ENCODE data around the gene CD226.

CD226 gene

DNA sequence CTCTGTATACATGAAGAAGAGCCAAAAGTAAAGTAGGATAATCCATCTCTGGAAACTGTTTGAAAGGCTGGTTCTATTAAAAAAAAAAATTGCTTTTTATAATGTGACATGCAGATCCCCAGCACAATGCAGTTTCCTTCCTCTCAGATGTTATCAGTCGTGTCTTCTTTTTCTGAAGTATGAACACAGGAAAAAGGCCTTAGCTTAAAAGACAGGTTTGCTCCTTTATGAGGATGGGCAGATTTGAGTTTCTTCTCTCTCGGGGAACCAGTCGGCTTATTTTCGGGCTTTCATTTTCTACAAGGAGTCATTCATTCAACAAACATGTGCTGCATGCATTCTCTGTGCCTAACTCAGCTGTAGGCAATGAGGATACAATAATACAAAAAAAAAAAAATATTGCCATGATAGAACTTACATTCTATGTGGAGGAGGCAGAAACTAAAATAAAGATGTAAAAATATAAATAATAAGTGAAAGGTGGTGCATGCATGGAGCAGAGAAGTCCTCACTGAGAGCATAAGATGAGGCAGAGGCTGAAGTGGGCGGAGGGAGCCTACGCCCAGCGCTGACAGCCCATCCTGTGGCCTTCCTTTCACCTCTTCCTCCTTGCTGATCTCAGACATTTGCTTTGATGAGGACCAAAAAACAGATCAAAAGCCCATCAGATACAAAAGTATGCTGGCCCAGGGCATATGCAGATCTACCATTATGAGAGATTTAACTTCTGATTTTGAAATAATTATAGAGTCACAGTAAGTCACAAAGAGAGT is at the start of gene CD226:
TSS of gene CD226 (minus strand) at position 513 of the 773 bp plus-strand sequence. CDS start at position 46, 467 bp downstream.
- peak; percentile 30; the same call in 1 of the 3 replicates for ATAC-seq
- TF ChIP-seq CSDC2 (CRISPR knock-in tag; IDR thresholded peaks at IDR 0.05), result no peak
- no peak for TF ChIP-seq RARB (CRISPR knock-in tag; IDR thresholded peaks at IDR 0.05)
- no peak for TF ChIP-seq PATZ1 (CRISPR knock-in tag; IDR thresholded peaks at IDR 0.05; ENCODE audit: borderline replicate concordance)
- TF ChIP-seq BACH2 (CRISPR knock-in tag; IDR thresholded peaks at IDR 0.05; ENCODE audit: borderline replicate concordance), result no peak
- TF ChIP-seq, protein P1, sequence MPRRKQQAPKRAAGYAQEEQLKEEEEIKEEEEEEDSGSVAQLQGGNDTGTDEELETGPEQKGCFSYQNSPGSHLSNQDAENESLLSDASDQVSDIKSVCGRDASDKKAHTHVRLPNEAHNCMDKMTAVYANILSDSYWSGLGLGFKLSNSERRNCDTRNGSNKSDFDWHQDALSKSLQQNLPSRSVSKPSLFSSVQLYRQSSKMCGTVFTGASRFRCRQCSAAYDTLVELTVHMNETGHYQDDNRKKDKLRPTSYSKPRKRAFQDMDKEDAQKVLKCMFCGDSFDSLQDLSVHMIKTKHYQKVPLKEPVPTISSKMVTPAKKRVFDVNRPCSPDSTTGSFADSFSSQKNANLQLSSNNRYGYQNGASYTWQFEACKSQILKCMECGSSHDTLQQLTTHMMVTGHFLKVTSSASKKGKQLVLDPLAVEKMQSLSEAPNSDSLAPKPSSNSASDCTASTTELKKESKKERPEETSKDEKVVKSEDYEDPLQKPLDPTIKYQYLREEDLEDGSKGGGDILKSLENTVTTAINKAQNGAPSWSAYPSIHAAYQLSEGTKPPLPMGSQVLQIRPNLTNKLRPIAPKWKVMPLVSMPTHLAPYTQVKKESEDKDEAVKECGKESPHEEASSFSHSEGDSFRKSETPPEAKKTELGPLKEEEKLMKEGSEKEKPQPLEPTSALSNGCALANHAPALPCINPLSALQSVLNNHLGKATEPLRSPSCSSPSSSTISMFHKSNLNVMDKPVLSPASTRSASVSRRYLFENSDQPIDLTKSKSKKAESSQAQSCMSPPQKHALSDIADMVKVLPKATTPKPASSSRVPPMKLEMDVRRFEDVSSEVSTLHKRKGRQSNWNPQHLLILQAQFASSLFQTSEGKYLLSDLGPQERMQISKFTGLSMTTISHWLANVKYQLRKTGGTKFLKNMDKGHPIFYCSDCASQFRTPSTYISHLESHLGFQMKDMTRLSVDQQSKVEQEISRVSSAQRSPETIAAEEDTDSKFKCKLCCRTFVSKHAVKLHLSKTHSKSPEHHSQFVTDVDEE (CRISPR knock-in tag; IDR thresholded peaks at IDR 0.05), result no peak
- no peak for TF ChIP-seq GLIS3 (CRISPR knock-in tag; IDR thresholded peaks at IDR 0.05)
- no peak for TF ChIP-seq ZNF8 (CRISPR knock-in tag; IDR thresholded peaks at IDR 0.05)
- no peak for TF ChIP-seq ZNF70 (CRISPR knock-in tag; IDR thresholded peaks at IDR 0.05)
- no peak for TF ChIP-seq ESRRG (CRISPR knock-in tag; IDR thresholded peaks at IDR 0.05)
- no peak for TF ChIP-seq OSR1 (CRISPR knock-in tag; IDR thresholded peaks at IDR 0.05)
- TF ChIP-seq ISL1 (CRISPR knock-in tag; IDR thresholded peaks at IDR 0.05), result no peak
- no peak for TF ChIP-seq CREB5 (CRISPR knock-in tag; IDR thresholded peaks at IDR 0.05; ENCODE audit: low read depth)

- no peak for TF ChIP-seq POU6F1 (CRISPR knock-in tag; IDR thresholded peaks at IDR 0.05; ENCODE audit: borderline replicate concordance, low read depth)
- TF ChIP-seq BACH2 (CRISPR knock-in tag; IDR thresholded peaks at IDR 0.05; ENCODE audit: borderline replicate concordance), result no peak
- no peak for TF ChIP-seq ZFP3 (CRISPR knock-in tag; IDR thresholded peaks at IDR 0.05)
- TF ChIP-seq TOX (CRISPR knock-in tag; IDR thresholded peaks at IDR 0.05; ENCODE audit: borderline replicate concordance), result no peak
- TF ChIP-seq OSR1 (CRISPR knock-in tag; IDR thresholded peaks at IDR 0.05), result no peak
- no peak for TF ChIP-seq GLIS3 (CRISPR knock-in tag; IDR thresholded peaks at IDR 0.05)
- no peak for TF ChIP-seq CSDC2 (CRISPR knock-in tag; IDR thresholded peaks at IDR 0.05)
- TF ChIP-seq ISL1 (CRISPR knock-in tag; IDR thresholded peaks at IDR 0.05), result no peak
- ATAC-seq, result no peak
Observed at GRCh38 chr18:69996951-69997798, 49.5 kb upstream of the CD226 start.

DNA sequence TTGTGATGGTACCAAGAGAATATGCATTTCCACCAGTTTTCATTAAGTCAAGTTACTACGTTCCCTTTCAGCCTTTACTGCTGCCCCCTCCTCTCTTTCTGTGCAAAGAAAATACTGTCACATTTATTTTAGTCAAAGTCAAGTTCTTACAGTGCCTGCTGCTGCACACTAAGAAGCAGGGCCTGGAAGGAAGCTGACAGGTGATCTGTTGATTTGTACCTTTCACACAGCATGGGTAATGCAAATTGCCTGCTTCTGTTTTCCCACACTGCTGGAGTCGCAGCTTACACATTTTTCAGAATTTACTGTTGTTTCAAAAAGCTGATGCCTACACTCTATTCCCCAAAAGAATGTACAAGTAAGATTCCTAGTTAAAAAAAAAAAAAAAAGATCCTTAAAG is 48.7 kb upstream of the CD226 start:
- no peak for ATAC-seq

More for the DNA sequence above, 48.7 kb upstream of the CD226 start:
- TF ChIP-seq CSDC2 (CRISPR knock-in tag; IDR thresholded peaks at IDR 0.05) (no peak), ZNF8 (CRISPR knock-in tag; IDR thresholded peaks at IDR 0.05) (no peak), TCF4 (CRISPR knock-in tag; IDR thresholded peaks at IDR 0.05; ENCODE audit: borderline replicate concordance) (no peak), ZNF70 (CRISPR knock-in tag; IDR thresholded peaks at IDR 0.05) (no peak), TOX (CRISPR knock-in tag; IDR thresholded peaks at IDR 0.05; ENCODE audit: borderline replicate concordance) (no peak), ESRRG (CRISPR knock-in tag; IDR thresholded peaks at IDR 0.05) (no peak), ZNF565 (CRISPR knock-in tag; conservative IDR thresholded peaks at IDR 0.05; ENCODE audit: low read depth) (no peak), ZFP30 (CRISPR knock-in tag; IDR thresholded peaks at IDR 0.05) (no peak), PATZ1 (CRISPR knock-in tag; IDR thresholded peaks at IDR 0.05; ENCODE audit: borderline replicate concordance) (no peak), ZC3H10 (CRISPR knock-in tag; IDR thresholded peaks at IDR 0.05) (no peak), GLIS3 (CRISPR knock-in tag; IDR thresholded peaks at IDR 0.05) (no peak), CREB5 (CRISPR knock-in tag; IDR thresholded peaks at IDR 0.05; ENCODE audit: low read depth) (no peak), POU6F1 (CRISPR knock-in tag; IDR thresholded peaks at IDR 0.05; ENCODE audit: borderline replicate concordance, low read depth) (no peak)
